IPS-NIHi7 (cell line): ENCODE measurements around the gene KLHDC7A.
"Not testable (repeated sequence)": the region's sequence is repeated elsewhere in the genome, so short reads cannot be mapped to it uniquely, and the experiment has no call there.

Source experiments
- DNase-seq: peaks from one replicate; pipeline ENCODE4 v3.0.0; 2012; ENCODE audit warnings: mixed read lengths; ENCODE audit errors: extremely low spot score

KLHDC7A gene

GRCh38 chr1:18480315-18481189 is at the start of gene KLHDC7A:
Gene KLHDC7A (plus strand): TSS chr1:18480930. CDS start chr1:18480982, 52 bp downstream.
- DNase-seq = peak; percentile 93

- no peak for DNase-seq
Observed at GRCh38 chr1:18434041-18434440, 46.7 kb upstream of the KLHDC7A start.

- DNase-seq = no peak
Observed at GRCh38 chr1:18440385-18441226, 40.1 kb upstream of the KLHDC7A start.

GRCh38 chr1:18443587-18444520 is 36.9 kb upstream of the KLHDC7A start:
- no peak for DNase-seq

GRCh38 chr1:18444563-18444962 is 36.2 kb upstream of the KLHDC7A start:
- DNase-seq = no peak

GRCh38 chr1:18446751-18447150 is 34.0 kb upstream of the KLHDC7A start:
- no peak for DNase-seq

GRCh38 chr1:18447509-18448220 is 33.1 kb upstream of the KLHDC7A start:
- no peak for DNase-seq

GRCh38 chr1:18448889-18449288 is 31.8 kb upstream of the KLHDC7A start:
- DNase-seq = peak; percentile 43

GRCh38 chr1:18452550-18452949 is 28.2 kb upstream of the KLHDC7A start:
- DNase-seq = peak; percentile 71

- DNase-seq = no peak
Observed at GRCh38 chr1:18458133-18459092, 22.3 kb upstream of the KLHDC7A start.

GRCh38 chr1:18461656-18462055 is 19.1 kb upstream of the KLHDC7A start:
- no peak for DNase-seq

- not testable (repeated sequence) for DNase-seq
Observed at GRCh38 chr1:18462517-18462916, 18.2 kb upstream of the KLHDC7A start.

- DNase-seq = no peak
Observed at GRCh38 chr1:18463063-18463462, 17.7 kb upstream of the KLHDC7A start.

GRCh38 chr1:18463984-18464664 is 16.6 kb upstream of the KLHDC7A start:
- DNase-seq = no peak

- DNase-seq = no peak
Observed at GRCh38 chr1:18464665-18465050, 16.1 kb upstream of the KLHDC7A start.

GRCh38 chr1:18466676-18467075 is 14.1 kb upstream of the KLHDC7A start:
- no peak for DNase-seq

GRCh38 chr1:18468570-18468969 is 12.2 kb upstream of the KLHDC7A start:
- no peak for DNase-seq

- no peak for DNase-seq
Observed at GRCh38 chr1:18469514-18469913, 11.2 kb upstream of the KLHDC7A start.

- DNase-seq = no peak
Observed at GRCh38 chr1:18470671-18471355, 9.9 kb upstream of the KLHDC7A start.
